HG02970 (cell line): Measurements from ENCODE around the gene HOXC4.
A peak's percentile ranks its signal among the peaks of the same experiment; 100 is the strongest.

Experiments
- ATAC-seq: cut with Tn5 transposase; IDR thresholded peaks from one replicate; pipeline ENCODE4 v1.9.1; 2021; ENCODE audit warnings: mild to moderate bottlenecking, moderate library complexity, moderate number of reproducible peaks; ENCODE audit not compliant: unreplicated experiment, low FRiP score

Gene HOXC4

DNA sequence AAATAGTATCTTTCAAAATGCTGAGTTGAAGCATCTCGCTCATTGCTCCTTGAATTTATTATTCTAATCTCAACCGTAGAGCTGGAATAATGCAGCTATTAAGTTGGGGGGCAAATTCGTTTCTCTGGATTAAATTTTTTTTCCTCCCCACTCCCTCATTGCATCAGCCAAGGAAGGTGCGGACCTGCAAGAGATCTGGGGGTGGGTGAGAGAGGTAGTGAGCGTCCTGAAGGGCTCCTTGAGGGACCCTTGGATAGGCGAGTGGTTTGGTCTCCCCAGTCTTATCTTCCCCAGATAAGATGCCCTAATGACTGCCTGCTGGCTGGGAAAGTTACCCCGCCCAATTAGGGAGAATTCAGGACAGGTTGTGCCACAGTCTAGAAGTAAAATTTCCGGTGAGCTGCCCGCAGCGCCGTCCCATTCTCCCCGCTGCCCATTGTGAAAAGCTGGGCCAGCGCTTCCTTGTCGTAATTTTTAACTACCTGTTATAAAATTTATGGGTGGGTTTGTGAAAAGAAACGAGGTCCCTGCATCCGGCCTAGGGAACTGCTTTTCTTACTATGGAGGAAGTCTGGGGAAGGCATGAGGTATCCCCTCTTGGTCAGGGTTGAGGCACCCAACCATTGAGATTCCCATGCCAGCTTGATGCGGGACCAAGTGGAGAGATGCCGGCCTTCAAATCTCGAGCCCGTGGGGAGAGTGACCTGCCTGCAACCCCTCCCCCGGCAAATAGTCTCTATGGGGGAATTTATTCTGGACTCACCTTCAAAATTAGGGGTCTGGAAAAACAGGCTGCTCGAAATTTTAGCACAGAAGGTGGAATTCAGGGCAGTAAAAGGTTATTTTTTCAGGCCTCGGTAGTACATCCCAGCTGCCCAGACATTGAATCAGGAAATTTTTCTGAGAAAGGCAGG is 38.4 kb upstream of the HOXC4 start:
- ATAC-seq: no peak

DNA sequence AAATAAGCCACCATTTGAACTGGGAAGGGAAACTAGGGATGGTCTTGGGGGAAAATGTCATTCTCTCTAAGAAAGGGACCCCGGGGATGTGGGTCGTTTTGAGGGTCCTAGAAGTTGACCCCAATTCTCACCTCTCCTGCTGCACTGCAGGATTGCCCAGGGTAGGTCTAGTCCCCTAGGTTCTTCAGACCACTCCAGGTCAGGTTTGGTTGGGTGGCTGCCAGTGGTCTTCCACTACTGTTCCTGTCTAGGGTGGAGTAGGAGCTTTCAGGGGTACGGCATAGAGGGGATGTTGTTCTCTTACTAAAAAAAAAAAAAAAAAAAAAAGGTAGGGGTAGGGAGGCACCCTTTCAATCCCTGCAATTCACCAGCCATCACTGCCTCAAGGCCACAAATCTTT is 37.6 kb upstream of the HOXC4 start:
- ATAC-seq: no peak

DNA sequence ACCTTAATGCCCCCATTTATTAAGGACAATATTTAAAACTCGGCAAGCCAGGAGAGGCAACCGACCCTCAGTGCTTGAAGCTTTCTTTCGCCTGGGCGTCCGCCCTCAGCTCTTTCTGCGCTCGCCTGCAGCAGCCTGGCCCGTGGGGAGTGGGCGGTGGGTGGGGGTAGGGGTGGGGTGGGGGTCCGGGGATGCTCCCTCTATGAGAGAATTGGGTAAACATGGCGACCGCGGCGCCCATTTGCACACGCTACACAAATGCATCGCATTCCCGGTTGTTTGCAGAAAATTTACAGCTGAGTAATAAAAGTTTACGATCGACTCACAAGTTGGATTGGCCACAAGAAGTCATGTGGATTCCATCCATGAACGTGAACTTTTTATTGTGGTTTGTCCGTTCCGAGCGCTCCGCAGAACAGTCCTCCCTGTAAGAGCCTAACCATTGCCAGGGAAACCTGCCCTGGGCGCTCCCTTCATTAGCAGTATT is 37.1 kb upstream of the HOXC4 start:
- ATAC-seq: no peak

DNA sequence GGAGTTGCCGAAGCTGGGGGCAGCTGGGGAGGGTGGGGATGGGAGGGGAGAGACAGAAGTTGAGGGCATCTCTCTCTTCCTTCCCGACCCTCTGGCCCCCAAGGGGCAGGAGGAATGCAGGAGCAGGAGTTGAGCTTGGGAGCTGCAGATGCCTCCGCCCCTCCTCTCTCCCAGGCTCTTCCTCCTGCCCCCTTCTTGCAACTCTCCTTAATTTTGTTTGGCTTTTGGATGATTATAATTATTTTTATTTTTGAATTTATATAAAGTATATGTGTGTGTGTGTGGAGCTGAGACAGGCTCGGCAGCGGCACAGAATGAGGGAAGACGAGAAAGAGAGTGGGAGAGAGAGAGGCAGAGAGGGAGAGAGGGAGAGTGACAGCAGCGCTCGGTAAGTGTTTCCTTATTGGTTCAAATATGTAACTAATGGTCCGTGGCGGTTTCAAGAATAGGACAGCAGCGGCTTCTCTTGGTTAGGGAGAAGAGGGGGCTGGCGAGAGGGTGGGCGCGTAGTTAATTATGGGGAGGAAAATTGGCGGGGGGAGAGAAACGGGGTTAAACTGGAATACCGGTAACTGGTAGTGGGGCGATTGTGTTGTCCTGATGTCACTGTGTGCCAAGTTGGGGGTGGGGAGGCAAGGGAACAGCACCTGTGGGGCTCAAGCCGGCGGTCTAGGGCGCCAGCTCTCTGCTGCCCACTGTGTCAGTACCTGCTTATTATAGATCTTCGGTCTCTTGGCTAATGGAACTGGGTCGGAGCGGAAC is 36.4 kb upstream of the HOXC4 start:
- peak; percentile 29 for ATAC-seq

DNA sequence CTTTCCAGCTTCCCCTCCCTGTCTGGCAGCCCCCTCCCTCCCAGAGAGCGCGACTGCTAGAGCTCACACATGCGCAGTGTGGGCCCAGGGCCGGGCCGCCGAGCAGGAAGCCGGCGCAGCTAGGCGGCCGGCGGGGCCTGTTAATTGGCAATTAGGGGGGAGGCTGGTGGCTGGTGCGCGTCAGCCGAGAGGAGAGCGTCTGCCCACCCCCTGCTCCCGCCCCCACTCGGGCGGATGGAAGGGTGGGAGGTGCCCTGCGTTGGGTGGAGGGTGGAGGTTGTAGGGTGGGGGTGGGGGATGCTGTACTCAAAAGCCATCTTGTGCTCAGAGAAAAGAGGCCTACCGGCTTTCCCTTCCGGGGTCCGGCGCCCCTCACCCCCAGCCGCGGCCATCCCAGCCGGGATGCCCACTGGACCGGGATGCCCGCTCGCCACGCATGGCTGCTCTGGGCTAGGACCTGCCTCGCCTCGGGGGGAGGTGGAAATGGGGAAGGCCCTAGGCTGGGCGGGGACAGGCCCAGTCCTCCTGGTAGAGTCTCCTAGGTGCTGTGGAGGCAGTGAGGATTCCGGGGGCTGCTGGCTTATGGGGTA is 35.7 kb upstream of the HOXC4 start:
- peak; percentile 86 for ATAC-seq

DNA sequence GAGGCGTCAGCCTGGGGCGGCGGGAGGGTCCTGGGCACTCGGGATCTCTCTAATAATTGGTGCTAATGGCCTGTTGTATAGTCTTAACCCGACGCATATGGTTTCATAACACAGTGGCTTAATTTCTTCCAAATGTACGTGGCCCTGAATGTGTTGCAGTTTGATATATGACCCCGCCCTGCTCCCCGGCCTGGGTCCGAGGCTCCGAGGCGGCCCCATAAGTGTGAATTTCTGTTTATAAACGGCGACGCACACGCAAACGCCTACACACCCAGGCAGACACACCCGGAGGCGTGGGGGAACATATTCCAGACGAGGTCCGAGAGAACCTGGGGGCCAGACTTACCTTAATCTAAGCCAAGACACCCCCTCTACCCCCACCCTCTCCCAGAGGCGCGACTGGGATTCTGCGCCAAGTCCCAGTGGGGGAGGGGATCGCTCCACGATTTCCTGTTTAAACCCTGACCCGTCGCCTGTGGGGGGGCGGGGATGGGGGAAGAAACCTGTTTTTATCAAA is 35.1 kb upstream of the HOXC4 start:
- no peak for ATAC-seq

DNA sequence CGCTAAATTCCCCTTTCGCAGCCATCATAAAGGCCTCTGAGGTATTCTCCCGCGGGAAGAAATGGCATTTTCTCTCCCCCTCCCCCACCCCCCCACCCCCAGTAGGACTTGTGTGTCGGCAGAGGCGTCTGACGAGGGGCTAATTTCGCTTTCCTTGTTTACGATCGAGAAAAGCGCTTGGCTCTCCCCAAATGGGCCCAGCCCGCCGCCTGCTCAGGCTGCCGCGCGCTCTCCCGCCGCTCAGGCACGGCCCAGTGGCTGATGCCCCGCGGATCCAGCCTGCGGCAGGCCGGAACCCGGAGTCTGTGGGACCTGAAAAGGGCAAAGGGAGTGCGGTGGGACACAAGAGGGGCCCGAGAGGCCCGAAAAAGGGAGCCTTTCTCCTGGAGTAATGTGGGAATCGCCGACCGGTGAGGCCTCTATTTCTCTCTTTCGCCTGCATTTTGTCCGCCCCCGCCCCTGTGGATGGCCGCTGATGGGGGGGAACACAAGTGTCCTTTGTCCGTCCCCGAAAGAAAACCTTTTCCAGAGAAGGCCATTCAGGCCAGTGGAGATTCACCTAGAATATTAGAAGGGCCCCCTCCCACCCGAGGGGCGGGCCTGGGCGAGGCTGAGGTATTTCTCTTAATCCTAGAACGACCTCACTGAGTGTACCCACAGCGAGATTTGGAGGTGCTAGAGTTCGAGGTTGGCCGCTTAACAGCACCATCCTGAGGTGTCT is 34.4 kb upstream of the HOXC4 start:
- ATAC-seq: no peak

DNA sequence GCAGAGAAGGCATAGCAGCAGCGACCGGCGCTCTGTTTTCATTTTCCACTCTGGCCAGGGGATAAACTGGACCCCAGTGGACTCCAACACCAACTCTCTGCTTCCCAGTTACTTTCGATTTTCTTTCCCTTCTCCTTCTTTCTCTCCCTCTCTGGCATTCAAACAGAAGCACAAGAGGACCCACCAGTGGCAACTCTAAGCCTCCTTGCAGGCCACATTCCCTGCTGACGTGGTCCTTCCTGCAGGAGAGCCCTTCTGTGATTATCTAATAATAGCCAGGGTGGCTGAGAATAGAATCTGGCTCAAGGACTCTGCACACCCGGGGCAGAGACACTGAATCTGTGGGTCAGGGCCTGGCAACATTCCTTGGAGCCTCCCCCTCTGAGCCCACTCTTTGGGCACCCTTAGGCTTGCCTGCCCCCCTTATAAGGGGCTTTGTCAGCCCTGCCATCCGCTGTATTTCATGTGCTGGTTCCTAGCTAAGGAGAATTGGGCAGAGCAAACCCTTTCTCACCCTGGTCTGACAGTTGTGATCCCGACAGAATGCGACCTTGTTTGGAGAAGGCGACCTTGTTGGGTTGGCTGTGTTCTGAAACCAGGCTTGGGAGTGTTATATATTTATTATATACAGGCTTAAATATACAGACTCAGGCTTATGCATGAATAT is 33.6 kb upstream of the HOXC4 start:
- no peak for ATAC-seq

DNA sequence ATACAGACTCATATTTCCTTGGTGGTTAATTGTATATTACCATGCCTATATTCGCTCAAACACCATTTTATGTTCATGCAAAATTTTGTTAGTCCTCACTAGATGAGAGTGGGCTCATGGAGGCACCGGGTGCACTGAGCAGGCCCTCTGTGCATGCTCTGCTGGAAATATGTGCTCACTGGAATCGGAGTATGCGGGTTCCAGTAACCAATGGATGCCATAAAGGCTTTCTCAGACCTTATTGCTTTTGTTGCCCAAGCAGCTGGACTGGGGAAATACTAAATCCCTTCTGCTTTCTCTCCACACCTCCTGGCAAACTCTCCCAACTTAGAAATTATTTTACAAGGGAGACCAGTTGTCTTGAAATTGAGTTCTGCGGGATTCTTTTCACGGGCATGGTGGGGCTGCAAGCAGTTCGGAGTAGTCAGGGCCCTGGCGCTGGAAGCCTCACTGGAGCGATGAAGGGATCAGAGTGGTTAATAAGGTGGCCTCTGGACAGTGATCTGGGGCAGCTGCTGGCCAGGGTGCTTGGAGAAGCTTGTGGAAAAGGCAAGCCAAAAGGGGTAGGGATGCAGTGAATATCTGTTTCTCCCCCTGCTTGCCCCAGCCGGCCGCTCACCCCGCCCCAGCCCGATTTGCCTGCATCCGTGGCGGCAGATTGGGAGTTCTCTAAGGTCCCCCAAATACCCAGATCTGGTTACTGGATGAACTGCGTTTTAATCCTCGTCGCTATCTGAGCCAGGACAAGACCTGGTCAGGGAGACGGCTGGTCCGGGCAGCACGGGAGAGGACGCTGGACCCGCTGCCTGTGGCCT is 32.8 kb upstream of the HOXC4 start:
- ATAC-seq: no peak

DNA sequence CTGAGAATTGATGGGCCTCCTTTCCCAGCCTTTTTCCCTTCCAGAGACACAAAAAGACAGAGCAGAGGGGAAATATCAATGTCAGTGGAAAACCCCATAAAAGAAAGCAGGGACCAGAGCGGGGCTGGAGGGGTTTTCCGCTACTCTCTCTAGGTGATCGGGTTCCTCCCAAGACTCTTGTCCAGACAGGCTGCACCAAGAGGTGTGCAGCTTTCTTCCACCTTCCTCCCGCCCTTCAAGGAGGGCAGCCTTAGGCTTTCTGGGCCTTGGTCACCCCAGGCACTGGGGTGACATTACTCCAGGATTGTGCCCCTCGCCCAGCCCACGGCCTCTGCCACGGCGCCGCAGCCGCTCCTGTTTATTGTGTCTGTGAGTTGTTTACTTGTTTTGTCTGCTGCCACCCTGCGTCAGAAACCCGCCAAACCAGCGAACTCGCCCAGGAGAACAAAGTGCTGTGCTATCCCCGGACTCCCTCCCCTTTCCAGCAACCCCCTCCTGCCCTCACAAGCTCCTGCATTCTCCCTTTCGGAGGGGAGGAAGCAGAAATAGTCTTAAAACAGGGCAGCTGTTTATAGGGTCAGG is 32.1 kb upstream of the HOXC4 start:
- no peak for ATAC-seq

DNA sequence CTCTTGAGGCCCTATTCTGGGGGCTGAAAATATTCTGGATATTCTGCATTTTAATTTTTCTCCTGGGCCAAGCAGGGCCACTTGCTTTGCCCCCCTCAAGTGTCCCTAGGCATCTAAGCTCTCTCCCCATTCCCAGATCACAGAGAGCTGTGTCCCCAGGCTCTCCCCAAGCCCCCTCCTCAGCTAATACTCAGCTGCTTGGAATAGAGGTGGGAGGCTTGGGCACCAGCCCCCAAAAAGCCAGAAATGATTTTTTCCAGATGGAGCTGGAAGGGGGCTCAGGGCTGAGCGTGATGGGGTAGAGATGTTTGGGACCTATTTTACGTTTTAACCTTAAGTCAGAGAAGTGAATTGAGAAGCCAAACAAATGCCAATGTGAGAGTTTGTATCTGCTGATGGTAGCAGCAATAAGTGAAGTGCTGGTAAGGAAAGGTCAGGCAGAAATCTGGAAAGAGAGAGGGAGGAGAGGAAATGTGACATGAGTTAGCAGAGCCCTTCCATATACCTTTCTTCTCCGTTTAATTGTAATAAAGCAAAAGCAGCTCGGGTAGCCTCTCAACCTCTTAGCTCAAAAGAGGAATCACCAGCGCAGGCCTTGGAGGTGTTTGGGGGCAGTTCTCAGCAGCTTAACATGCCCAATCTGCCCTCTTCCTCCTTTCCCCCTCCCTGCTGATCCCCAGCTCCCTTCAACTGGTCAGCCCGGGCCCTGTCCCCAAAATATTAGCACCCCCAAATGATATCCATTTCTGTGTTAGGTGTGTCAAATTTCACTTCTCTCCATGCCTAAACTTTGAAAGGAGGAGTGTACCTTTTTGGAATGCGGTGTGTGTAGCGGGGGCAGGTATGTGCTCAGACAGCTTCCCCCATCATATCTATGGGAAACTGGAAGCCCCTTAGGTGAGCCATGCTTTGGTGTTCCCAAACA is 30.4 kb upstream of the HOXC4 start:
- no peak for ATAC-seq

DNA sequence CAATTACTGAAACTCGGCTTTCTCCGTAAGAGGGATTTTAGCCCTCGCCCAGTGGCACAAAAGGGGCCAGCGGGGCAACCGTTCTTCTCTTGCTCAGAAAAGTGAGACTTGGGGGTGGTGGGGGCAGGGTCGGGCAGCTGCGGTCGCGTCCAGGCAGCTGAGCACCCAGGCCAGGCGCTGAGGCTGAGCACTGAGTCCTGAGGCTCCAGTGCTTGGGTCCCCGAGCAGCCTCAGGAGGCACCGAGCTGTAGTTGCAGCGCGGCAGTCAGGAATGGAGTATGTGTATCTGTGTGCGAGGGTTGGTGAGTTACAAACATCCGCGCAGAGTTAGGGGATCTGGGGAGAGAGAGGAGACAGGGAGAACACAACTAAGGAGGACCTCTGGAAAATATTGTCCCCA is 29.5 kb upstream of the HOXC4 start:
- ATAC-seq: no peak

DNA sequence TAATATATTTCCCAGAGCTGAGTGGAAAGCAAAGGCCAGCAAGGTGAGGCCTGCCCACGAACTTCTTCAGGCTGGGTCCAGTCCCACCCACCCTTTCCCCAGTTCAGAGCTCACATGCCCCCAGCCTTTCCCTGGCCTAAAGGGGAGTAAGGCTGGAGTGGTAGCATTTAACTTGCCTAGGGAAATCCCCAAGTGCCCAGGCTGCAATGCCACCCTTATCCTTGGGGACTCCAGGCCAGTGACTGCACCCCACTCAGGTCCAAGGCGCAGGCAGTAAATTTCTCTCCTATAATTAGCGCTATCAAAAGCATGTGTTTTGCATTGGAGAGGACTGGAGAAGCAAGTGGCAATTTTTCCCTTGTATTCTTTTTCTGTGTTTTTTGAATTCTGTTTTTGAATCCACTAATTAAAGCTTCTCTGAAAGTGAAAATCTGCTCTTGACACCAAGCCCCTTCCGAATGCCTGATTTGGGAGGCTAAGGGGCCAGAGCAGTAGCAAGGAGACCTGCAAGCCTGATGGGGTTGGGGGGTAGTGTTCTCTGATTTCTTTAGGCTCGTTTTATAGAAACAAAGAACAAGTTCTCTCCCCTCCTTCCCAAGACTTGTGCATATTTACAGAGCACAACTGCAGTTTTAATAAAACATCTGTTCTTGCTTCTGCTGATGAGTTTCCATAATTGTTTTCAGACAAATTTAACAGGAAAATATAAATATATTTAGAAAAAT is 28.9 kb upstream of the HOXC4 start:
- ATAC-seq: no peak

DNA sequence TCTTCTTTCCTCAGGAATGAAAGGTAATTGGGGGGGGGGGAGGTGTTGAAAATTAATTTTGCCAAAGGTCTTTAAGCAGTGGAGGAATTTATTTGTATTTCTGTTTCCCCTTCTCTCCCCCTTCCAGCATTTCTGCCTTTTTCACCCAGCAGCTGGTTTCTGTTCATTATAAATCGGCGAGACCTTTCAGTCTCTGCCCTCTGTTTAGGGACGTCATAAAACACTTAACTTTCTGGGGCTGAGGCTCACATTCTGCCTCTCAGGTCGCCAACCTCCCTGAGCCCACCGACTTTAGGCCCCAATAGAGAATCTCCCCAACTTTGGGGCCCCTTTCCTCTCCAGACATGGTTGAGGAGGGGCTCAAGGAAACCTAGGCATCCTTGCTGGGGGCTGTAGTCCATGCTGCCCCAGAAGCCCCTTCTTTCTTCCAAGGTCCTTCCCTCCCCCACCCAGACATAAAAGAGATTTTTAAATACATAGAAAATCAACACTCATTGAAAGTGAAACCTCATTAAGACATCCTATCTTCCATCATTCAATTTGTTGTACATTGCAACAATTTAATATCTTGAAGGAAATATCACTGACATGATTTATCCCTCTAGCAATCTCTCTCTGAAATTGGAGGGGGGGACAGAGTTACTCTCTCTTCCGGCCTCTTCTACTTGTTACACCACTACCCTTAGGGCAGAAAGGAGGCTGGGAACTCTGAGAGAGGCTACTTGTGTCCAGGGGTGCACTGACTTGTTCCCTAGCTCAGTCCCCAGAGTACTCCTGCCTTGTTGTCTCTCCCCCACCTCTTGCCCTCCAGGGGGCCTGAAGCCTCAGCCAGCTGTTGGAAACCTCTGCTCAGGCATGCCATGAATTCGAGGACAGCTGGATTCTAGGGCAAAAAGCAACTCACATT is 27.9 kb upstream of the HOXC4 start:
- no peak for ATAC-seq

DNA sequence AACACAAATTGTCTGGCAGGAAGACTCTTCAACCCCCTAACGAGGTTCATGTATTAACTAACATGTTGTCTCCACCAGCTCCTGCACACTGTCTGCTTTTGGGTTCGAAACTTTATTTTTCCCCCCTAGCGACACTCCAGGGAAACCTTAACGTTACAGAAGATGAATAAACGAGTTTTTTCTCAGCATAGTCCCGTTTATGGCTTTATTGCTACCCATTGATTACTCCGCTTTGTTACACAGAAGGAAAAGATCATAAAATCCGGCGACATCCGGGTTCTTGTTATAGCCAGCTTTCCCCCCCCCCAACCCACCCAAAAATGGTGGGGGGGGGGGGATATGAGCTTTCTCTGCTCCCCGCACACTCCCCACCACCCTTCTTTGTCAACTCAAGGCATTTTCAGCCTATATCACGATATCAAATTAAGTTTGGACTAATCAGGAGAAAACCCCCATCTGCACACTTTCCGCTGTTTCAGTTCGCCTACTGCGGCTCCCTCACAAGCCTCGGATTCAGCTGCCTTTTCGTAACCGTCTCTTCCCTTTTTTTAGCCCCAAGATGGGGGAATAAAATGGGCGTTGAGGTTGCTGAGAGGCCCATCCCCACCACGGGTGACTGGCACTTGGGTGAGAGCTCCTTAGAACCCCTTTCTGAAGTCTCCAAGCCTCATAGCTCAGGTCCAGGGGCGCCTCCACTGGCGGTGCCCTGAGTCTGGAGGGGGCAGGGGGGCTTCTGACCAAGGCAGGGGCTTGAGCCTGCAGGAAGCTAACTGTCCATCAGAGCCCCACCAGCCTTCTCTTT is 26.8 kb upstream of the HOXC4 start:
- ATAC-seq: no peak
